Measurements from ENCODE around the gene IQGAP3.

DNA sequence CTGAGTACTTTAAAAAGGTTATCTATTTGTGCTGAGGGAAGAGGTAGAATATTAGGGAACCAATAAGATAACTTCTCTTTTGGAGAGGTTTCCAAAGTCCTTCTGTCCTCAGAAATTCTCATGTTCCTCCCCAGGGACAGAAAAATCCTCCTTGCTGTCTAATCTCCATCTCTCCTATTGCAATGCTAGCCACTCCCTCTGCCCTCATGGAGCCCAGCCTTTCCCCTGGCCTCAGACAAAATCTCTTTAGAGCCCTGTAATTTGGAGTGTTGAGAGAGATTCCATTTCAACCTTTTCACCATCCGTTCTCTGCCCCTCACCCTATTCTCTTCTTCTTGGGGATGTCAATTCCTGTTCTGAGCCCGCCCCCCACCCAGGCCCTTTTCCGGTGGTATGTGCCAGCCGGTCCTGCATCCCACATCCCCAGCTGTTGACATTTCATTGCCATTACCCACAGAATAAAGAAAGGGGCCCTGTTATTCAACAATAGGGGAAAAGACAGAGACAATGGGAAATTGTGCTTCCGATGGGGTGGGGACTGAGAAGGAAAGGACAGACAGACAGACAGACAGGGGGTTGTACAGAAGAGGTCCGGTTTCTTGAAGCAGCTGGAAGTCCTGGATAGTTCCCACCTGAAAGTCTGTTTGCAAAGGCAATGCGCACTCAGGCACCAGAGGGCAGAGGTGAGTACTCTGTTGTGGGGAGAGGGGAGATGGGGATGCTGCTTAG lies 46.7 kb upstream of the IQGAP3 start, which contains the start of gene HAPLN2:
- TF ChIP-seq GATA2 (IDR thresholded peaks at IDR 0.05; ENCODE audit: low read depth, low read length) = no peak
- TF ChIP-seq GATA3 (IDR thresholded peaks at IDR 0.05; ENCODE audit: low read depth, low read length) = no peak

All from SH-SY5Y (cell line).